A673 (cell line): ENCODE results near the gene AGO1. TPM values are rescaled to one million over a fixed set of nuclear protein-coding genes. Genes with fewer than 3 reads are reported as not detected.

ENCODE experiments used
- BruUV-seq: library from RNA; stranded (reverse); fragments of 400-500 nt; replicated peaks from 2 replicates; lab custom pipeline; 2021; lab: Mats Ljungman, UMichigan
- CTCF ChIA-PET: fragments of 300-600 bp; sonication (Branson Sonifier 250); formaldehyde crosslinking; loops from one replicate; lab custom pipeline; 2022; ENCODE audit warnings: antibody characterized with exemption; lab: Charles Lee
- POLR2A ChIA-PET: fragments of 300-600 bp; sonication (Branson Sonifier 250); formaldehyde crosslinking; loops from one replicate; lab custom pipeline; 2022; ENCODE audit warnings: antibody characterized with exemption; ENCODE audit not compliant: low non-redundant PET; lab: Charles Lee
- DNase-seq: peaks from one replicate; pipeline ENCODE4 v3.0.0-alpha.2; 2015; ENCODE audit warnings: low spot score
- H3K27ac ChIP-seq: fragments of 200-600 bp; sonication (generic); 2 replicates; pipeline ENCODE4 v1.5.1; 2016; ENCODE audit warnings: mixed run types, low read depth, mild to moderate bottlenecking, mixed read lengths, antibody characterized with exemption, low read length; ENCODE audit not compliant: poor library complexity, severe bottlenecking
- H3K27me3 ChIP-seq: fragments of 200-600 bp; sonication (generic); replicated peaks from 2 replicates; pipeline ENCODE4 v1.6.1; 2017; ENCODE audit warnings: mixed run types, low read depth, mild to moderate bottlenecking, mixed read lengths, antibody characterized with exemption, low read length; ENCODE audit not compliant: insufficient read depth, poor library complexity
- H3K36me3 ChIP-seq: fragments of 200-600 bp; sonication (generic); 2 replicates; pipeline ENCODE4 v1.6.1; 2016; ENCODE audit warnings: mixed run types, mild to moderate bottlenecking, mixed read lengths, antibody characterized with exemption, low read length; ENCODE audit not compliant: insufficient read depth, poor library complexity, severe bottlenecking
- H3K4me1 ChIP-seq: fragments of 200-600 bp; sonication (generic); 2 replicates; pipeline ENCODE4 v1.6.1; 2017; ENCODE audit warnings: mixed run types, mild to moderate bottlenecking, mixed read lengths, antibody characterized with exemption, low read length; ENCODE audit not compliant: insufficient read depth, poor library complexity, severe bottlenecking
- H3K4me3 ChIP-seq: fragments of 200-600 bp; sonication (generic); 2 replicates; pipeline ENCODE4 v1.5.1; 2016; ENCODE audit warnings: low read depth, mixed run types, mild to moderate bottlenecking, mixed read lengths, low read length; ENCODE audit not compliant: poor library complexity, severe bottlenecking
- H3K9me3 ChIP-seq: fragments of 200-600 bp; sonication (generic); 2 replicates; pipeline ENCODE4 v1.6.1; 2016; ENCODE audit warnings: mixed run types, low read depth, mild to moderate bottlenecking, mixed read lengths, antibody characterized with exemption, low read length; ENCODE audit not compliant: poor library complexity, severe bottlenecking
- EZH2 ChIP-seq: fragments of 200-600 bp; sonication (generic); IDR thresholded peaks from 2 replicates; pipeline ENCODE4 v1.6.1; 2017; ENCODE audit warnings: borderline replicate concordance, low read depth, mild to moderate bottlenecking, mixed read lengths, antibody characterized with exemption, low read length; ENCODE audit not compliant: poor library complexity, severe bottlenecking
- intact Hi-C: fragments of 100-400 bp; cut with micrococcal nuclease; formaldehyde crosslinking; loops from one replicate; pipeline ENCODE4 v1.10.0; 2022; ENCODE audit not compliant: unreplicated experiment
- total RNA-seq: library from RNA; stranded (reverse); gene quantifications from 2 replicates; pipeline ENCODE4 v1.2.3, GENCODE V29; 2021
- TF ChIP-seq, protein P1 (sequence below): fragments of 300-800, 200-600 bp; sonication (generic); conservative IDR thresholded peaks from 2 replicates; pipeline ENCODE4 v1.5.1; 2017; ENCODE audit warnings: low read depth, mild to moderate bottlenecking, antibody characterized with exemption, low read length, moderate library complexity, mixed read lengths

AGO1 gene
- total RNA-seq, 1 experiment from 2014 or later: 58.7 TPM

DNA sequence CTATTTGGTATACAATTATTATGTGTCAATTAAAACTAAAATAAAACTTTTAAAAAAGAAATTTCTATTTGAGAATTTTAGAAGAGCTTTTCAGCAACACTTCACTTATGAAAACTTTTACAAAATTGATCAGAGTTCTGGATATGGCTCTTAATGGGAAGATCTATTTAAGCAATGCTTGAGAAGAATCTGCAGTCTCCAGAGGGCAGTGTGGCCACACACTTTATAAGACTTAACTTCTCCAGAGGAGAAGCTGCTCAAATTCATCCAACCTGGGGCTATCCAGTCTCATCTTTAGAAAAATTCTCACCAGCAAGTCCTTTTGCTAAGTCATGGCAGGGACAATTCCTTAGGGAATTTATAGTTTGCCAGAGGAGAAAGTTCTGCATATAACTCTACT is 25.2 kb upstream of the AGO1 start:
- peak; percentile 40 for DNase-seq
- Histone ChIP-seq H3K27me3 (no peaks in the 10 kb centered on the region), H3K9me3 (no peaks in the 10 kb centered on the region), H3K4me1 (no peaks in the 10 kb centered on the region), H3K27ac (no peak overlapping the region), H3K36me3 (no peaks in the 10 kb centered on the region), H3K4me3 (no peak overlapping the region)
- TF ChIP-seq, protein P1, sequence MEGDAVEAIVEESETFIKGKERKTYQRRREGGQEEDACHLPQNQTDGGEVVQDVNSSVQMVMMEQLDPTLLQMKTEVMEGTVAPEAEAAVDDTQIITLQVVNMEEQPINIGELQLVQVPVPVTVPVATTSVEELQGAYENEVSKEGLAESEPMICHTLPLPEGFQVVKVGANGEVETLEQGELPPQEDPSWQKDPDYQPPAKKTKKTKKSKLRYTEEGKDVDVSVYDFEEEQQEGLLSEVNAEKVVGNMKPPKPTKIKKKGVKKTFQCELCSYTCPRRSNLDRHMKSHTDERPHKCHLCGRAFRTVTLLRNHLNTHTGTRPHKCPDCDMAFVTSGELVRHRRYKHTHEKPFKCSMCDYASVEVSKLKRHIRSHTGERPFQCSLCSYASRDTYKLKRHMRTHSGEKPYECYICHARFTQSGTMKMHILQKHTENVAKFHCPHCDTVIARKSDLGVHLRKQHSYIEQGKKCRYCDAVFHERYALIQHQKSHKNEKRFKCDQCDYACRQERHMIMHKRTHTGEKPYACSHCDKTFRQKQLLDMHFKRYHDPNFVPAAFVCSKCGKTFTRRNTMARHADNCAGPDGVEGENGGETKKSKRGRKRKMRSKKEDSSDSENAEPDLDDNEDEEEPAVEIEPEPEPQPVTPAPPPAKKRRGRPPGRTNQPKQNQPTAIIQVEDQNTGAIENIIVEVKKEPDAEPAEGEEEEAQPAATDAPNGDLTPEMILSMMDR: peak; percentile 40
- TF ChIP-seq EZH2: no peak
- CTCF ChIA-PET: no interaction called here
- POLR2A ChIA-PET: no interaction called here
- intact Hi-C loops: no loop called here
- no TSS peak for BruUV-seq

DNA sequence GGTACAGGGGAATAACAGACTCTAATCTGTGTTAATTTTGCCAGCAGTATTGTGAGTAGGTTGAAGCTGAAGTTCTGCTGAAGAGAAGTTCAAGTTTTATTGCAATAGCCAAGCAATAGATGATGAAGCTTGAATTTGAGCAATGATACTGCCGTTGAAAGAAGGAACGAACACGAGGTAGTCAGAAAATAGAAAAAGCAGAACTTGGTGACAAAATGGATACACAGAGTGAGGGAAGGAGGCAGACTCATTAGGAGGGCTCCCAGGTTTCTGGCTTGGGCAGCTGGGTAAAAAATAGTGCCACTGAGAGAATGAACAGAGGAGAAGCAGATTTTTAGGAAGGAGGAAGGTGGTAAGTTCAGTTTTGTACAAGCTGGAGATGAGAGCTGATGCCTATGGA is 22.3 kb upstream of the AGO1 start:
- POLR2A ChIA-PET: no interaction called here
- Histone ChIP-seq H3K27ac (no peak overlapping the region), H3K36me3 (no peaks in the 10 kb centered on the region), H3K27me3 (no peaks in the 10 kb centered on the region), H3K4me1 (no peaks in the 10 kb centered on the region), H3K4me3 (no peak overlapping the region), H3K9me3 (no peaks in the 10 kb centered on the region)
- no peak for DNase-seq
- BruUV-seq: no TSS peak
- intact Hi-C loops: no loop called here
- TF ChIP-seq, protein P1: no peak
- TF ChIP-seq EZH2: no peak
- CTCF ChIA-PET: no interaction called here

- no peaks in the 10 kb centered on the region for H3K9me3 ChIP-seq
- TF ChIP-seq, protein P1: no peak
- TF ChIP-seq EZH2: no peak
- no TSS peak for BruUV-seq
- POLR2A ChIA-PET: no interaction called here
- no peaks in the 10 kb centered on the region for H3K4me1 ChIP-seq
- H3K27ac ChIP-seq: no peak overlapping the region
- H3K4me3 ChIP-seq: no peak overlapping the region
- DNase-seq: no peak
- H3K36me3 ChIP-seq: no peaks in the 10 kb centered on the region
- CTCF ChIA-PET: no interaction called here
- H3K27me3 ChIP-seq: no peaks in the 10 kb centered on the region
- intact Hi-C loops: no loop called here
Measured at GRCh38 chr1:35863136-35863535, 19.9 kb upstream of the AGO1 start.
